GM18499 (cell line): Measurements from ENCODE around the gene COQ8A.

Source experiments
- ATAC-seq: cut with Tn5 transposase; IDR thresholded peaks from one replicate; pipeline ENCODE4 v1.9.1; 2021; ENCODE audit warnings: moderate number of reproducible peaks; ENCODE audit not compliant: insufficient read depth, unreplicated experiment

COQ8A gene

DNA sequence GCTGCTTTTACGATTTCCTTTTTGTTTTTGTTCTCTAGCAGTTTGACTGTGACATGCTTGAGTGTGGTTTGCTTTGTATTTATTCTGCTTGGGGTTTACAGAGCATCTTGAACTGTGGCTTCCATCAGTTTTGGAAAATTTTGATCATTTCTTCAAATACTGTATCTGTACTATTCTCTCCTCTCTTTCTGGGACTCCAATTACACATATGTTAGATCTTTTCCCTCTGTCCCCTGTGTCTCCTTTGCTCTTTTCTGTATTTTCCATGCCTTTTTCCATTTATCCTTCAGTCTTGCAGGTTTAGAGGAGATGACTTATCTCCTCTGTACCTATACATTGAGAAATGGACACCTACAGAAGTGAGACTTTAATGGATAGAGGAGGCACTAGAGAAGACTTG, 31.7 kb downstream of the COQ8A start:
- no peak for ATAC-seq

GRCh38 chr1:226972931-226973330, 32.8 kb downstream of the COQ8A start:
- no peak for ATAC-seq

- no peak for ATAC-seq
These were observed 33.3 kb downstream of the COQ8A start for GRCh38 chr1:226973371-226973897.

DNA sequence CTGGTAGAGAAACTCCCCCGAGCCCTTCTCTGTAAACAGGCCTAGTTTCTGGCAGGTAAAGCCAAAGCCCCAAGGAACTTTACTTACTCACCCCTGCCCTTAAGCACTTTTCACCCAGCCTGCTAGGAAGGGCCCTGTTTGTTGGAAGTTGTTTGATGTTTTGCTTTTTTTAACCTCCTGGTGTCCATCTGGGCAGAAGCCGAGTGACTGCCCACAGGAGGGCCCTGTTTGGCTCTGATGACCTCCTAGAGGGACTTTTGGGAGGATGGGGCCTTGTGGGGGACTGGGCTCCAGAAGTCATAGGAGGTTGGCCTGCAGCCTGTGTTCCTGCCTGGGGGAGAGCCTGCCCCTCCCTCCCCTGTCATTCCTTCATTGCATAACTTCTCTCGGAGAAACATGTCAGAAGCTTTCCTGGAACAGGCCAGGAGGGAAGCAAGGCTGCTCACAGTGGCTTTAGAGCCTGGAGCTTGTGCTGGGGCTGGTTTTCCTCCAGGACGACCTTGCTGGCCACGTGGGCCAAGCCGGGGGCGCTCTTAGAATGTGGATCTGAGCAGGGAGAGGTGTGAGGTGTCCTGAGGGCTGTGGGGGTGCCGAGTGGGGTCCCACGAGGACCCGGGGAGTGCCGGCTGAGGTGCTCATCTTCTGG, 33.9 kb downstream of the COQ8A start:
- no peak for ATAC-seq

DNA sequence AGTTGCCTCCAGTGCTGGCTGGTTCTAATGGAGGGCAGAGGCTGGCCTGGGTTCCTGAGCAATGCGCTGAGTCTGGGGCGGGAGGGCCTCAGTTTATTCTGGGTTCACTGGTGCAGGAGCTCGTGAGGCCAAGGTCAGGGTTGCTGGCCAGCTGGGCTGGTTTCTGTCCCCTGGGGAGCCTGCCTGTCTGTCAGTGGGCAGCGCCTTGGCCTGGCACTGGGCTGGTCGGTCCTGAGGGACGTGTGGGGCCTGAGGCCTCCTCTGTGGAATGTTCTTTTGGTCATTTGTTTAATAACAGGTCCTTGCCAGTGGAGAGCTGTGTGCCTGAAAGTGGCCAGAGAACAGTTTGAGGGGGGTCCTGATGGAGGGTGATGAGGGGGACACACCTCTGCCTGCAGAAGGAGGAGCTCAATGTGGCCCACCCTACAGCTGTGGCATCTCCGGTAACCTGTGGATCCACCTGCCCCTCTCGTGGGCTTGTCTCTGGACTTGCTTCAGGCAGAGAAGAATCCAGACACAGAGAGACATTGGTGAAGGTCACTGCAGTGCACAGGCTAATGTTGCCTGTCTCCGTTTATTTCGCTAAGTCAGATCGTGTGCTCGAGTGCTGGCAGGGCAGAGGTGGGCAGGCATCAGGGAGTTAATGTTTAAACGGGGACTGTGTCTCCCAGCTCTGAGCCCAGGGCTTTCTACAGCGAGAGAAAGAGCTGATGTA, 34.6 kb downstream of the COQ8A start:
- ATAC-seq: no peak

- ATAC-seq: no peak
These were observed 35.5 kb downstream of the COQ8A start for GRCh38 chr1:226975259-226976250.

DNA sequence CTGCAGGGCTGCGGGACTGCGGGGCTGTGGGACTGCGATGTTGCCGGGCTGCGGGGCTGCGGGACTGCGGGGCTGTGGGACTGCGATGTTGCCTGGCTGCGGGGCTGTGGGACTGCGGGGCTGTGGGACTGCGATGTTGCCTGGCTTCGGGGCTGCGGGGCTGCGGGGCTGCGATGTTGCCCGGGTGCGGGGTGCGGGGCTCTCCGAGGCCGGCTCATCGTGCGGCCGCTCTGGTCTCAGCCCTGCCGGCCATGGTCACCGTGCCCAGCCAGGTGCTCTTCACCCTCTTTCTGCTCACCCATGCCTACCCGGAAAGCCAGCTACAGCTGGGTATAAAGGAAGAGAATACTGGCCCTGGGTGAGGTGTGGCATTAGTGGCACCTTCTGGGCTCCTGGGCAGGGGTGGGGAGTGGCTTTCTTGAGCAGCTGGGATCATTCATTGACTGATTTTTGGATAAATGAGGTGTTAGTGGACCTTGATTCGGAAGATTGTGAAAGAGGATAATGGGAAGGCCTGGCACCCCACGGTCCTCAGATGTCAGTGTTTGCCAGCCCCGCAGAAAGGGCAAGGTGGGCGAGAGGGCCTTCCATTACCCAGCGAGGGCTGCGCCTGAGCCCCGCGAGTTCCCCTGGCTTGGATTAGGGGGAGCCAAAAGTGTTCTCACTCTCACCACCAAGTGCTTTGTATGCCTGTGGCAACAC, 36.3 kb downstream of the COQ8A start:
- ATAC-seq: no peak

DNA sequence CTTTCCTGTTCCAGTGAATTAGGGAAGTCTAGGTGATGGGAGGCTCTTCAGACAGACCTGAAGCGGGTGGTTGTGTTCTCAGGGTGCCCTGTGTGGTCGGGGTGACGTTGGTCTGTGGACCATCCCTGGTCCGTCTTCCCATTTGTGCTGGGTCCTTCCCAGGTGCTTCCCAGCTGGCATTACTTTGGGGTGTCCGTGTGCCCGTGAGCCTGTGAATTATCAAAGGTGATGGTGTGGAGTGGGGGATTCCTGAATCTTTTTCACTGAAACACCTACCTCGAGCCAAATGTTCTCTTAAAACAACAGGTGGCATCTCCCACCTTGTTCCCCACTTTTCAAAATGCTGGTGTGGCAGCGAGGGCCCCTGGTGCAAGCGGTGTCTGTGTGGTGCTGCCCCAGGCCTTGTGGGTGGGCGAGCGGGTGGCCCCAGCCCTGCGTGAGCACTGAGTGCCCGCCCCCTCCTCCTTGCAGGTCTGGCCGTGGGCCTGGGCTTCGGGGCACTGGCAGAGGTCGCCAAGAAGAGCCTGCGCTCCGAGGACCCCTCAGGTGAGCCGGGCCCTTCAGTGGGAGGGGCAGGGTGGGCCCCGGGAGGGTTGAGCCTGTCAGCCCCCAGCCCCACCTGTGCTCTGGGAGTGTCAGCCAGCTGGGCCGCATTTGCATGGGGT, 37.0 kb downstream of the COQ8A start:
- ATAC-seq: no peak

DNA sequence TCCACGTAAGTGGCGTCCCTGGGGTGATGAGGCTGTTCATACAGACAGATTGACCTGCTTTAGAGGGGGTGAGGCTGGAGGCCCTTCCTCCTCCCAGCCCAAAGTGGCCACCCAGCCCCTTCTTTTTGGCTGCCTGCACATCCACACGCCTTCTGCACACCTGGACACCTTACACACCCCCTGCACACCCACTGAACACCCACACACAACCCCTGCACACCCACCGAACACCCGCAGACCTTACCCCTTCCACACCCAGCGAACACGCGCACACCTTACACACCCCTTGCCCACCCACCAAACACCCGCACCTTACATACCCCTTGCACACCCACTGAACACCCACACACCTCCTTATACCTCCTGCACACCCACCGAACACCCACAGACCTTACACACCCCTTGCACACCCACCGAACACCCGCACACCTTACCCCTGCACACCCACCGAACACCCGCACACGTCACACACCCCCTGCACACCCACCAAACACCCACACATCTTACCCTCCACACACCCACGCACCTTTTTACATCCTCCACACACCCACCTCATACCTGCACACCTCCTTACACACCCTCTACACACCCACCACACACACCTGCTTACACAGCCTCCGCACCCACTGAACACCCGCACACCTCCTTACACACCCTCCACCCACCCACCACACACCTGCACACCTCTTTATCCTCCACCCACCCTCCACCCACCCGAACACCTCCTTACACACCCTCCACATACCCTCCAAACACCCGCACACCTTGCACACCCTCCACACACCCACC, 37.7 kb downstream of the COQ8A start:
- ATAC-seq: no peak

GRCh38 chr1:226978432-226979114, 38.5 kb downstream of the COQ8A start:
- ATAC-seq: no peak

GRCh38 chr1:226979115-226979516, 39.0 kb downstream of the COQ8A start:
- no peak for ATAC-seq

- no peak for ATAC-seq
These were observed 39.5 kb downstream of the COQ8A start for GRCh38 chr1:226979517-226980121.

- ATAC-seq: no peak
These were observed 40.0 kb downstream of the COQ8A start for GRCh38 chr1:226980122-226980560.

- no peak for ATAC-seq
These were observed 40.7 kb downstream of the COQ8A start for GRCh38 chr1:226980565-226981385.

- ATAC-seq: no peak
These were observed 41.3 kb downstream of the COQ8A start for GRCh38 chr1:226981386-226981817.

DNA sequence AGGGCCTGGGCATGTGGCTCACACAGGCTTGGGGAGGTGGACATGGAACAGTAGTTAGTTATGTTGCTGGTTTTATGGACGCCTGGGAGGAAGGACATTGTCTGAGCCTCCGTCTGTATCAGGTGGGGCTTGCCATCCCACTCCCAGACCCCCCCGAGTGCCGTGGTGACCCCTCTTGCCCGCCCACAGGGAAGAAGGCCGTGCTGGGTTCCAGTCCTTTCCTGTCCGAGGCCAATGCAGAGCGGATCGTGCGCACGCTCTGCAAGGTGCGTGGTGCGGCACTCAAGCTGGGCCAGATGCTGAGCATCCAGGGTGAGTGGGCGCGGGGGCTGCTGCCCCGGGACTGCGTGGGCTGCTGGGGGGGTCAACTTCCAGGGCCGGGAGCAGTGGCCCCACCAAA, 41.7 kb downstream of the COQ8A start:
- no peak for ATAC-seq
